ENCODE results near the gene LSM11.

LSM11 gene

GRCh38 chr5:157766442-157766841, 22.9 kb downstream of the LSM11 start:
- TF ChIP-seq CTCF (IDR thresholded peaks at IDR 0.05; ENCODE audit: low read depth, low read length) (no peak), EZH2phosphoT487 (IDR thresholded peaks at IDR 0.05; ENCODE audit: low read depth) (no peak)
- Histone ChIP-seq H3K27ac (ENCODE audit: low read length) (no peak overlapping the region), H3K9me3 (ENCODE audit: insufficient read depth, low read length) (no peaks in the 10 kb centered on the region), H4K20me1 (ENCODE audit: insufficient read depth, low read length) (no peaks in the 10 kb centered on the region), H3K4me2 (ENCODE audit: low read length) (no peak overlapping the region), H2AFZ (ENCODE audit: low read depth, low read length) (no peak overlapping the region), H3K36me3 (replicated peaks; ENCODE audit: low read depth, low read length) (no peaks in the 10 kb centered on the region), H3K79me2 (ENCODE audit: low read length) (no peaks in the 10 kb centered on the region), H3K4me1 (ENCODE audit: low read length) (no peaks in the 10 kb centered on the region), H3K4me3 (ENCODE audit: low read length) (no peak overlapping the region), H3K27me3 (ENCODE audit: low read depth, low read length) (no peaks in the 10 kb centered on the region), H3K9ac (ENCODE audit: low read length) (no peak overlapping the region)

GRCh38 chr5:157766902-157767301, 23.4 kb downstream of the LSM11 start:
- H3K79me2 ChIP-seq (ENCODE audit: low read length) = no peaks in the 10 kb centered on the region
- H2AFZ ChIP-seq (ENCODE audit: low read depth, low read length) = no peak overlapping the region
- H3K36me3 ChIP-seq (replicated peaks; ENCODE audit: low read depth, low read length) = no peaks in the 10 kb centered on the region
- TF ChIP-seq CTCF (IDR thresholded peaks at IDR 0.05; ENCODE audit: low read depth, low read length) (no peak), EZH2phosphoT487 (IDR thresholded peaks at IDR 0.05; ENCODE audit: low read depth) (no peak)
- no peaks in the 10 kb centered on the region for H3K27me3 ChIP-seq (ENCODE audit: low read depth, low read length)
- no peaks in the 10 kb centered on the region for H3K9me3 ChIP-seq (ENCODE audit: insufficient read depth, low read length)
- H4K20me1 ChIP-seq (ENCODE audit: insufficient read depth, low read length) = no peaks in the 10 kb centered on the region
- no peak overlapping the region for H3K4me2 ChIP-seq (ENCODE audit: low read length)
- no peak overlapping the region for H3K9ac ChIP-seq (ENCODE audit: low read length)
- H3K27ac ChIP-seq (ENCODE audit: low read length) = no peak overlapping the region
- H3K4me3 ChIP-seq (ENCODE audit: low read length) = no peak overlapping the region
- H3K4me1 ChIP-seq (ENCODE audit: low read length) = no peaks in the 10 kb centered on the region

DNA sequence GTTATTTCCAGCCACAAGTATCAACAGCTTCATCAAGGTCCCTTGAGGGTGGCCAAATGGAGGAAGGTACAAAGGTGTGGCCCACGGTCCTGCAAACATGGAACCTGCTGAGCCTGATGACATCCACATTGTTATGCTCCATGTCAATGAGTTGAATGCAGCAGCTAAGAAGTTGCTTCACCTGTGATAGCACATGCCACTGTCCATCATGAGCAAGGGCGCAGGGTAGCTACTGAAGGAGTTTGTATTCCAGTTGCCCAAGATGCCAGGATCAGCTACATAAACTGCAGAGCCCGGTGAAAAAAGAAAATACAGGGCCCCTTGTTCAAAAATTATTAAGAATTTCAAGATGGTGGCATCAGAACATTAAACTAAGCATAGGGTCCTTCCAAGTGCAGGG, 24.2 kb downstream of the LSM11 start:
- Histone ChIP-seq H4K20me1 (ENCODE audit: insufficient read depth, low read length) (no peaks in the 10 kb centered on the region), H3K27me3 (ENCODE audit: low read depth, low read length) (no peaks in the 10 kb centered on the region), H3K36me3 (replicated peaks; ENCODE audit: low read depth, low read length) (no peaks in the 10 kb centered on the region), H3K4me1 (ENCODE audit: low read length) (no peaks in the 10 kb centered on the region), H3K4me3 (ENCODE audit: low read length) (no peak overlapping the region), H3K4me2 (ENCODE audit: low read length) (no peak overlapping the region), H3K9me3 (ENCODE audit: insufficient read depth, low read length) (no peaks in the 10 kb centered on the region), H3K9ac (ENCODE audit: low read length) (no peak overlapping the region), H2AFZ (ENCODE audit: low read depth, low read length) (no peak overlapping the region), H3K79me2 (ENCODE audit: low read length) (no peaks in the 10 kb centered on the region), H3K27ac (ENCODE audit: low read length) (no peak overlapping the region)
- TF ChIP-seq CTCF (IDR thresholded peaks at IDR 0.05; ENCODE audit: low read depth, low read length) (no peak), EZH2phosphoT487 (IDR thresholded peaks at IDR 0.05; ENCODE audit: low read depth) (no peak)

- Histone ChIP-seq H3K9ac (ENCODE audit: low read length) (no peak overlapping the region), H3K27me3 (ENCODE audit: low read depth, low read length) (no peaks in the 10 kb centered on the region), H3K4me1 (ENCODE audit: low read length) (no peaks in the 10 kb centered on the region), H4K20me1 (ENCODE audit: insufficient read depth, low read length) (no peaks in the 10 kb centered on the region), H3K9me3 (ENCODE audit: insufficient read depth, low read length) (no peaks in the 10 kb centered on the region), H3K4me3 (ENCODE audit: low read length) (no peak overlapping the region), H2AFZ (ENCODE audit: low read depth, low read length) (no peak overlapping the region), H3K79me2 (ENCODE audit: low read length) (no peaks in the 10 kb centered on the region), H3K27ac (ENCODE audit: low read length) (no peak overlapping the region), H3K36me3 (replicated peaks; ENCODE audit: low read depth, low read length) (no peaks in the 10 kb centered on the region), H3K4me2 (ENCODE audit: low read length) (no peak overlapping the region)
- TF ChIP-seq CTCF (IDR thresholded peaks at IDR 0.05; ENCODE audit: low read depth, low read length) = no peak
- no peak for TF ChIP-seq EZH2phosphoT487 (IDR thresholded peaks at IDR 0.05; ENCODE audit: low read depth)
These were observed 27.2 kb downstream of the LSM11 start for GRCh38 chr5:157770665-157771064.

All from OCI-LY3 (cell line).